IMR-90 (cell line): ENCODE results near the gene PSENEN.

Experiments
- MXI1 ChIP-seq: IDR thresholded peaks from 2 replicates; pipeline ENCODE4 v1.6.1; 2012; ENCODE audit warnings: low read depth, mild to moderate bottlenecking, low read length, moderate library complexity, borderline replicate concordance
- POLR2A ChIP-seq: IDR thresholded peaks from 2 replicates; pipeline ENCODE4 v1.6.1; 2012; ENCODE audit warnings: mild to moderate bottlenecking, low read depth, low read length

DNA sequence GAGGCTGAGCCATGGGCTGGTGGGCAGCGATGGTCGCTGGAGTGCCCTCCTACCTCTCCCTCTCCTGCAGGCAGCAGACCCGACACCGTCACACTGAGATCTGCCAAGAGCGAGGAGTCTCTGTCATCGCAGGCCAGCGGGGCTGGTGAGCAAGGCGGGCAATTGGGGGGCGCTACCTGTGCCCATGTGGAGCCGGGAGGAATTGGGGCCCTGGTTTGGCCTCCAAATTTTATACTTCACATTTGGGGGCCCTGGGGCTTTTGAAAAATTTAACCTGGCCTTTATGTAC lies 39.8 kb downstream of the PSENEN start:
- no peak for TF ChIP-seq POLR2A
- no peak for TF ChIP-seq MXI1
